H1 (cell line): Measurements from ENCODE around the gene TNS4. TPM values are rescaled to one million over a fixed set of nuclear protein-coding genes. Genes with fewer than 3 reads are reported as not detected.

Experiments
- CTCF ChIA-PET: fragments of 300-600 bp; sonication (Branson Sonifier 250); formaldehyde crosslinking; loops from one replicate; lab custom pipeline; 2021; ENCODE audit not compliant: partially characterized antibody; lab: Charles Lee
- POLR2A ChIA-PET: fragments of 300-600 bp; sonication (Branson Sonifier 250); formaldehyde crosslinking; loops from one replicate; lab custom pipeline; 2021; ENCODE audit warnings: inconsistent platforms; ENCODE audit not compliant: partially characterized antibody; lab: Charles Lee
- DNase-seq, 2 experiments: peaks; one replicate each; pipeline versions ENCODE4 v3.0.0 to v3.0.0-alpha.2; 2010 to 2022; ENCODE audit warnings: low spot score in 2 of 2, low read depth in 1 of 2, mixed read lengths in 1 of 2
- FAIRE-seq: peaks from 2 replicates; lab custom pipeline; 2011; peaks lifted over from hg19 to GRCh38; lab: Jason Lieb, UNC
- H2AFZ ChIP-seq: 2 replicates; pipeline ENCODE4 v1.8.1; 2012; ENCODE audit warnings: low read length, inconsistent platforms
- H2AK5ac ChIP-seq: 2 replicates; pipeline ENCODE4 v1.6.1; 2013; ENCODE audit warnings: low read depth, low read length
- H2BK120ac ChIP-seq: replicated peaks from 2 replicates; pipeline ENCODE3; 2013; ENCODE audit warnings: low read depth, low read length, inconsistent platforms
- H2BK12ac ChIP-seq: 2 replicates; pipeline ENCODE4 v1.6.1; 2013; ENCODE audit warnings: low read depth, low read length
- H2BK15ac ChIP-seq: 2 replicates; pipeline ENCODE4 v1.6.1; 2013; ENCODE audit warnings: low read length
- H2BK20ac ChIP-seq: 2 replicates; pipeline ENCODE4 v1.6.1; 2013; ENCODE audit warnings: low read length
- H2BK5ac ChIP-seq: 2 replicates; pipeline ENCODE4 v1.6.1; 2013; ENCODE audit warnings: low read depth, low read length
- H3K14ac ChIP-seq: 2 replicates; pipeline ENCODE4 v1.6.1; 2013; ENCODE audit warnings: inconsistent platforms; ENCODE audit not compliant: insufficient read length
- H3K18ac ChIP-seq: 2 replicates; pipeline ENCODE4 v1.6.1; 2013; ENCODE audit warnings: low read length; ENCODE audit errors: extremely low read depth
- H3K23ac ChIP-seq: 2 replicates; pipeline ENCODE4 v1.6.1; 2013; ENCODE audit warnings: inconsistent platforms; ENCODE audit not compliant: insufficient read length
- H3K23me2 ChIP-seq: 2 replicates; pipeline ENCODE4 v1.6.1; 2013; ENCODE audit warnings: low read depth, low read length
- H3K27ac ChIP-seq: 2 replicates; pipeline ENCODE4 v1.6.1; 2011; ENCODE audit warnings: low read depth, low read length, inconsistent platforms
- H3K27me3 ChIP-seq, 4 experiments: replicated peaks in 1 of 4; 1 replicate in 1 of 4; 2 replicates in 3 of 4; pipeline versions ENCODE4 v1.6.1 to v1.8.1; 2011 to 2013; ENCODE audit warnings: low read length in 3 of 4, mild to moderate bottlenecking in 3 of 4, inconsistent platforms in 2 of 4, mixed read lengths in 2 of 4, moderate library complexity in 1 of 4; ENCODE audit not compliant: control insufficient read depth in 3 of 4, insufficient read depth in 3 of 4; ENCODE audit errors: extremely low read depth in 1 of 4
- H3K36me3 ChIP-seq, 4 experiments: 2 replicates each; pipeline versions ENCODE4 v1.6.1 to v1.8.1; 2011 to 2013; ENCODE audit warnings: mild to moderate bottlenecking in 4 of 4, low read length in 3 of 4, moderate library complexity in 2 of 4, control low read depth in 1 of 4, inconsistent platforms in 1 of 4; ENCODE audit not compliant: insufficient read depth in 4 of 4, control insufficient read depth in 2 of 4
- H3K4ac ChIP-seq: replicated peaks from 2 replicates; pipeline ENCODE3; 2013; ENCODE audit warnings: low read length, low read depth, mixed read lengths, inconsistent platforms; ENCODE audit not compliant: insufficient read length
- H3K4me1 ChIP-seq, 4 experiments: replicated peaks in 1 of 4; 1 replicate in 1 of 4; 2 replicates in 3 of 4; pipeline versions ENCODE4 v1.6.1 to v1.8.1; 2011 to 2013; ENCODE audit warnings: low read length in 3 of 4, inconsistent platforms in 2 of 4, mixed read lengths in 1 of 4; ENCODE audit not compliant: insufficient read depth in 4 of 4, control insufficient read depth in 3 of 4
- H3K4me2 ChIP-seq, 2 experiments: 2 replicates each; pipeline versions ENCODE4 v1.6.1 to v1.8.1; 2011 to 2013; ENCODE audit warnings: low read depth in 2 of 2, low read length in 2 of 2, control low read depth in 1 of 2, inconsistent platforms in 1 of 2, mild to moderate bottlenecking in 1 of 2; ENCODE audit not compliant: insufficient read depth in 1 of 2
- H3K4me3 ChIP-seq, 4 experiments: fragments of 200-600, 300-600 bp in 1 of 4; sonication (generic), shearing (Covaris generic), sonication (Bioruptor Twin) in 1 of 4; 2 replicates each; pipeline versions ENCODE4 v1.5.1 to v1.8.1; 2011 to 2016; ENCODE audit warnings: low read length in 4 of 4, low read depth in 3 of 4, control low read depth in 2 of 4, inconsistent platforms in 2 of 4, mild to moderate bottlenecking in 2 of 4, mixed read lengths in 1 of 4, moderate library complexity in 1 of 4; ENCODE audit not compliant: insufficient read depth in 2 of 4; ENCODE audit errors: extremely low read depth in 1 of 4
- H3K56ac ChIP-seq: replicated peaks from 2 replicates; pipeline ENCODE3; 2013; ENCODE audit warnings: low read depth, mild to moderate bottlenecking, mixed read lengths, low read length, inconsistent platforms; ENCODE audit not compliant: insufficient read length
- H3K79me1 ChIP-seq: 2 replicates; pipeline ENCODE4 v1.6.1; 2013; ENCODE audit warnings: low read depth, low read length, control low read depth
- H3K79me2 ChIP-seq, 2 experiments: 2 replicates each; pipeline versions ENCODE4 v1.6.1 to v1.8.1; 2012 to 2013; ENCODE audit warnings: low read length in 2 of 2, mild to moderate bottlenecking in 2 of 2, inconsistent platforms in 1 of 2; ENCODE audit not compliant: insufficient read depth in 2 of 2, control insufficient read depth in 1 of 2
- H3K9ac ChIP-seq, 4 experiments: replicated peaks in 1 of 4; 1 replicate in 1 of 4; 2 replicates in 3 of 4; pipeline versions ENCODE4 v1.6.1 to v1.8.1; 2011 to 2013; ENCODE audit warnings: low read depth in 3 of 4, low read length in 3 of 4, control low read depth in 2 of 4, mild to moderate bottlenecking in 2 of 4, moderate library complexity in 2 of 4, inconsistent platforms in 1 of 4; ENCODE audit errors: extremely low read depth in 1 of 4
- H3K9me3 ChIP-seq, 2 experiments: 2 replicates each; pipeline versions ENCODE4 v1.6.1 to v1.8.1; 2012 to 2013; ENCODE audit warnings: mild to moderate bottlenecking in 2 of 2, moderate library complexity in 2 of 2, control low read depth in 1 of 2, inconsistent platforms in 1 of 2, low read depth in 1 of 2, low read length in 1 of 2, mixed read lengths in 1 of 2; ENCODE audit not compliant: insufficient read depth in 2 of 2
- H4K20me1 ChIP-seq, 2 experiments: replicated peaks in 1 of 2; 2 replicates each; pipeline versions ENCODE3 to v1.8.1; 2011 to 2013; ENCODE audit warnings: inconsistent platforms in 2 of 2, low read length in 2 of 2, mild to moderate bottlenecking in 1 of 2; ENCODE audit not compliant: insufficient read depth in 2 of 2, control insufficient read depth in 1 of 2
- H4K5ac ChIP-seq: 2 replicates; pipeline ENCODE4 v1.6.1; 2013; ENCODE audit warnings: low read length, low read depth, mixed read lengths, inconsistent platforms; ENCODE audit not compliant: insufficient read length
- H4K8ac ChIP-seq: 2 replicates; pipeline ENCODE4 v1.8.0; 2013; ENCODE audit warnings: mild to moderate bottlenecking, moderate library complexity, low read length, inconsistent platforms; ENCODE audit not compliant: insufficient read depth; ENCODE audit errors: extremely low read depth
- H4K91ac ChIP-seq: replicated peaks from 2 replicates; pipeline ENCODE3; 2013; ENCODE audit warnings: low read length, mixed read lengths, inconsistent platforms; ENCODE audit not compliant: insufficient read length
- CBX8 ChIP-seq: fragments of 300-800, 300-1000 bp; sonication (generic); IDR thresholded peaks from 2 replicates; pipeline ENCODE4 v1.7.1; 2016; ENCODE audit warnings: low read depth, low read length, borderline replicate concordance
- CHD2 ChIP-seq: IDR thresholded peaks from 2 replicates; pipeline ENCODE4 v1.6.1; 2012; ENCODE audit warnings: low read length, improper control_type of control experiment
- EGR1 ChIP-seq: IDR thresholded peaks from 2 replicates; pipeline ENCODE4 v1.6.1; 2011; ENCODE audit warnings: low read depth, low read length, borderline replicate concordance
- KDM1A ChIP-seq: fragments of 200-600, 300-600 bp; sonication (generic); IDR thresholded peaks from 2 replicates; pipeline ENCODE4 v1.7.1; 2016; ENCODE audit warnings: mild to moderate bottlenecking, low read length, borderline replicate concordance
- SRF ChIP-seq: IDR thresholded peaks from 2 replicates; pipeline ENCODE4 v1.6.1; 2011; ENCODE audit warnings: mild to moderate bottlenecking, low read depth, low read length, moderate library complexity
- TAF1 ChIP-seq: IDR thresholded peaks from 2 replicates; pipeline ENCODE4 v1.6.1; 2011; ENCODE audit warnings: mild to moderate bottlenecking, low read depth, low read length
- WGBS, 2 experiments: shearing (Covaris generic) in 1 of 2; methylation state at CpG; one replicate each; pipeline versions ENCODE4 v1.1.6 to v1.1.7; 2013 to 2015; ENCODE audit warnings: low lambda C conversion rate in 2 of 2, mixed read lengths in 2 of 2, inconsistent platforms in 1 of 2, low coverage in 1 of 2, missing lambda C conversion rate in 1 of 2; ENCODE audit not compliant: insufficient replicate concordance in 2 of 2, insufficient coverage in 1 of 2, insufficient read length in 1 of 2; ENCODE audit errors: extremely low coverage in 1 of 2, missing lambda C conversion rate in 1 of 2; 5-methylcytosine and 5-hydroxymethylcytosine counted together
- polyA plus RNA-seq, 7 experiments: library from polyadenylated mRNA; depleted of rRNA in 3 of 7; stranded (reverse) in 5 of 7; unstranded in 2 of 7; fragments of >200 nt in 5 of 7; fragments of 200-250 nt in 2 of 7; gene quantifications; 1 replicate in 5 of 7; 2 replicates in 1 of 7; 4 replicates in 1 of 7; pipeline versions ENCODE4 v1.2.1 to v1.2.3, GENCODE V29; 2011 to 2013; ENCODE audit warnings: missing spikeins in 2 of 7, mixed read lengths in 2 of 7
- total RNA-seq: library from RNA; stranded (reverse); fragmentation: NEBNext Ultra II Directional; extraction: Animal tissue kit (Norgen Biotek cat#: 25700); gene quantifications from 2 replicates; pipeline ENCODE4 v1.2.1, GENCODE V29; 2021
- TF ChIP-seq, protein P1 (sequence below): IDR thresholded peaks from 2 replicates; pipeline ENCODE4 v1.6.1; 2012; ENCODE audit warnings: inconsistent platforms
- TF ChIP-seq, protein P2 (sequence below), 3 experiments: IDR thresholded peaks; 1 replicate in 2 of 3; 2 replicates in 1 of 3; pipeline versions ENCODE4 v1.5.1 to v1.6.1; 2011; ENCODE audit warnings: low read length in 3 of 3, mild to moderate bottlenecking in 3 of 3, inconsistent platforms in 2 of 3, low read depth in 1 of 3, moderate library complexity in 1 of 3; ENCODE audit not compliant: insufficient read depth in 1 of 3; ENCODE audit errors: control extremely low read depth in 1 of 3

The TNS4 gene
- total and polyA plus RNA-seq, 2 of the 8 experiments (the other 6 are each of a cell fraction or from before 2014, with no cell fraction given): 0.20 to 0.21 TPM

DNA sequence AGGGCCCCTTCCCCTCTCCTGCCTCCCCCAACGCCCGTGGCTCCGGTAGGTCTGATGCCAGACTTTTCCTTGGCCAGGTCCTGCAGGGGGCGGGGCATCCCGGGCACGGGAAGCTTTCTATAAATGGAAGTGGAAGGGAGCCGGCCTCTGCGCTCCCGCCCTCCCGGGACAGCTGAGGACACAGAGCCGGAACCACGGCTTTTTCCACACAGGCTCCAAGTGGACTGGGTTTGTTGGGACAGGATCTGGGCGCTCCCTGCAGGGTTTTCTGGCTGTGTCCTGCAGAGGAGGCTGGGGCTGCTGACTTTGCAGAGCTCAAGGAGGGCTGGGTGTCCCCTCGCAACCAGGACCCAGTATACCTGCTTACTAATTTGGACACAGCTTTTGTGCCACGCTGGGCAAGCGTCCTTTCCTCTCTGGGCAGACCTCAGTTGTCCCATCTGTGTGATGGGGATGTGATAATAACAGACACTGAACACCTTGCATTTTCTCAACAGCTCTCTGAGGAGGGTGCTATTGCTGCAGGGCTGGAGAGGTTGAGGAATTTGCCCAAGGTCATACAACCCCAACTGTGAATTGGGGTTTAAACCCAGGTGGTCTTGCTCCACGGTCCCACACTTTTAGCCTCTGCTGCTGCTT, 1.8 kb downstream of the TNS4 start:
- peak overlapping the region; percentile 81 for H2BK120ac ChIP-seq
- no peaks in the 10 kb centered on the region for H3K79me2 ChIP-seq
- TF ChIP-seq KDM1A (peak; percentile 96), EGR1 (0 out of 2 replicates have a peak, but pooled peaks have one; percentile 16), CHD2 (no peak), CBX8 (no peak), TAF1 (0 out of 2 replicates have a peak, but pooled peaks have one; percentile 17), SRF (peak; percentile 65)
- TF ChIP-seq, protein P1, sequence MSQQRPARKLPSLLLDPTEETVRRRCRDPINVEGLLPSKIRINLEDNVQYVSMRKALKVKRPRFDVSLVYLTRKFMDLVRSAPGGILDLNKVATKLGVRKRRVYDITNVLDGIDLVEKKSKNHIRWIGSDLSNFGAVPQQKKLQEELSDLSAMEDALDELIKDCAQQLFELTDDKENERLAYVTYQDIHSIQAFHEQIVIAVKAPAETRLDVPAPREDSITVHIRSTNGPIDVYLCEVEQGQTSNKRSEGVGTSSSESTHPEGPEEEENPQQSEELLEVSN: 0 out of 2 replicates have a peak, but pooled peaks have one; percentile 39
- TF ChIP-seq, protein P2, sequence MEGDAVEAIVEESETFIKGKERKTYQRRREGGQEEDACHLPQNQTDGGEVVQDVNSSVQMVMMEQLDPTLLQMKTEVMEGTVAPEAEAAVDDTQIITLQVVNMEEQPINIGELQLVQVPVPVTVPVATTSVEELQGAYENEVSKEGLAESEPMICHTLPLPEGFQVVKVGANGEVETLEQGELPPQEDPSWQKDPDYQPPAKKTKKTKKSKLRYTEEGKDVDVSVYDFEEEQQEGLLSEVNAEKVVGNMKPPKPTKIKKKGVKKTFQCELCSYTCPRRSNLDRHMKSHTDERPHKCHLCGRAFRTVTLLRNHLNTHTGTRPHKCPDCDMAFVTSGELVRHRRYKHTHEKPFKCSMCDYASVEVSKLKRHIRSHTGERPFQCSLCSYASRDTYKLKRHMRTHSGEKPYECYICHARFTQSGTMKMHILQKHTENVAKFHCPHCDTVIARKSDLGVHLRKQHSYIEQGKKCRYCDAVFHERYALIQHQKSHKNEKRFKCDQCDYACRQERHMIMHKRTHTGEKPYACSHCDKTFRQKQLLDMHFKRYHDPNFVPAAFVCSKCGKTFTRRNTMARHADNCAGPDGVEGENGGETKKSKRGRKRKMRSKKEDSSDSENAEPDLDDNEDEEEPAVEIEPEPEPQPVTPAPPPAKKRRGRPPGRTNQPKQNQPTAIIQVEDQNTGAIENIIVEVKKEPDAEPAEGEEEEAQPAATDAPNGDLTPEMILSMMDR (IDR thresholded peaks at IDR 0.05; ENCODE audit: control extremely low read depth in 1 of 3, insufficient read depth in 1 of 3, low read depth in 1 of 3, low read length in 3 of 3): peak in 1 of 3 experiments; percentile 21; a peak in 2 of 4 replicates

More for the DNA sequence above, 1.8 kb downstream of the TNS4 start:
- Histone ChIP-seq H2AK5ac (no peak overlapping the region), H3K23me2 (peaks cover 3% of the 10 kb centered on the region; the same call in 1 of the 2 replicates), H4K20me1 (no peaks in the 10 kb centered on the region), H3K4ac (no peak overlapping the region), H2AFZ (peak overlapping the region; percentile 18; the same call in 1 of the 2 replicates), H2BK12ac (peak overlapping the region; percentile 55; the same call in 1 of the 2 replicates), H3K18ac (peak overlapping the region; percentile 90), H3K4me1 (peaks cover 5 to 18% (median 7%) of the 10 kb centered on the region in 4 experiments; a peak in 6 of 7 replicates), H3K4me2 (peak overlapping the region; percentile 13 to 47; a peak in 2 of 4 replicates), H3K23ac (no peak overlapping the region), H4K5ac (no peak overlapping the region), H3K79me1 (no peaks in the 10 kb centered on the region), H4K91ac (peak overlapping the region; percentile 82), H2BK15ac (peak overlapping the region; percentile 92; the same call in 1 of the 2 replicates), H4K8ac (peak overlapping the region; percentile 11; the same call in 1 of the 2 replicates), H3K36me3 (no peaks in the 10 kb centered on the region), H3K9ac (no peak overlapping the region), H3K56ac (no peak overlapping the region), H3K27me3 (no peaks in the 10 kb centered on the region), H3K4me3 (peak overlapping the region in 1 of 4 experiments; percentile 10; a peak in 2 of 8 replicates), H3K14ac (no peak overlapping the region), H3K9me3 (no peaks in the 10 kb centered on the region), H2BK20ac (peak overlapping the region; percentile 97; the same call in 1 of the 2 replicates), H3K27ac (no peak overlapping the region), H2BK5ac (peak overlapping the region; percentile 83; the same call in 1 of the 2 replicates)
- 41% methylated on average over 16 of the region's 17 CpGs; no CpG with 5 or more reads in 1 of the 2 experiments for WGBS, 2 experiments
- ChIA-PET POLR2A (interaction anchor here (1.0 to 1.6 kb wide), 6 partner anchors 9 to 43 kb away, joined by 3 to 14 read pairs (median 3); no protein-coding TSS in a partner anchor), CTCF (interaction anchor here (1.2 to 7.6 kb wide), 10 partner anchors 9 to 66 kb away, joined by 3 to 46 read pairs (median 5); no protein-coding TSS in a partner anchor)
- DNase-seq (peak in 1 of 2 experiments; percentile 89), FAIRE-seq (no peak)
